IPS DF 4.7 (cell line): ENCODE data around the gene RUFY4.
"Not testable (repeated sequence)": the region's sequence is repeated elsewhere in the genome, so short reads cannot be mapped to it uniquely, and the experiment has no call there.

Experiments used
- DNase-seq: peaks from one replicate; pipeline ENCODE4 v3.0.0-alpha.2; 2013; ENCODE audit warnings: low spot score; ENCODE audit errors: extremely low read depth

RUFY4 gene

DNA sequence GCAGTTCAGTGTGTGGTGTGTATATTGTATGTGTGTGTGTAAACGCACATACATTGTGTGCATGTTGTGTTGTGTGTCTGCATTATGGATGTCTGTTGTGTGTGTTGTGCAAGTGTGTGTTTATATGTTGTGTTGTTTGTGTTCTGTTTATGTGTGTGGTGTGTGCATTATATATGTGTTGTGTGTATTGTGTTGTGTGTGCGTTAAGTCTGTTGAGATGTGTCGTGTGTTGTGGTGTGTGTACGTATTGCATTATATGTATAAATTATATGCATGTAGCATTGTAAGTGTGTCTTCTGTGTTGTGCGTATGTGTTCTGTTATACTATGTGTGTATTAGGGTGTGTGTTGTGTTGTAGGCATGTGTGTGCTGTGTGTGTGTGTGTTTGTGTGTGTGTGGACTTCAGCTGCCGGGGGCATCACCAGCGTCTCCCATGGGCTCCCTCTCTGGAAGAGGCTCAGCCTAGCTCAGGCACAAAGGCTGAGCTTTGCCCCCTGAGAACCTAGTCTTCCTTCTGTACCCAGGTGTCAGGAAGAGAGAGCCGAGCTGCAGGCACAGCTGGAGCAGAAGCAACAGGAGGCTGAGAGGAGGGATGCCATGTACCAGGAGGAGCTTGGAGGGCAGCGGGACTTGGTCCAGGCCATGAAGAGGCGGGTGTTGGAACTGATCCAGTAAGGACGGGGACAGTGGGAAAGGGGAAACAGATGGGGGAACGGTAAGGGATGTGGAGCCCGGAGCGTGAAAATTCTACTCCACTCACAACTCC is 13.7 kb downstream of the RUFY4 start:
- DNase-seq, result no peak

DNA sequence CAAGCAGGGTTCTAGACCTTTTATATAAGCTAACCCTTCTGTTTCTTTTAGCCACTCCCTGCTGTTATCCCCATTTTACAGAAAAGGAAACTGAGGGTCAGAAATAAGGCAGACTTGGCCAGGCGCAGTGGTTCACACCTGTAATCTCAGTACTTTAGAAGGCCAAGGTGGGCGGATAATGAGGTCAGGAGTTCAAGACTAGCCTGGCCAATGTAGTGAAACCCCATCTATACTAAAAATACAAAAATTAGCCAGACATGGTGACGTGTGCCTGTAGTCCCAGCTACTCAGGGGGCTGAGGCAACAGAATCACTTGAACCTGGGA is 14.3 kb downstream of the RUFY4 start:
- no peak for DNase-seq

DNA sequence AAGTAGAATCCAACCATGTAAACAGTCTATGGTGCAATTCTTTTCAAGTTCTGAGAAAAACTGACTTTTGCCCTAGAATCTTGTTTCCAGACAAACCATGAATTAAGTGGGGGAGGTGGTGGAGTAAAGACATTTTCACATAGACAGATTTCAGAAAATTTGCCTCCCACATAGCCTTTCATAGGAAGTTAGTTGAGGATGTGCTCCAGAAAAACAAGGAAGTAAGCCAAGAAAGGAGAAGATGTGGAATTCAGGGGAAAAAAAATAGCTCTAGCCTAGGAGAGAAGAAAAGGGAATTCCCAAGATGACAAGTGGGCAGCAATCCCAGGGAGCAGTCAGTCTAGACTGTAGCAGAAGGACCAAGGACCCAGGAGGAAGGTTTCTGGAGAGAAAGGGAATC is 17.4 kb downstream of the RUFY4 start:
- no peak for DNase-seq

DNA sequence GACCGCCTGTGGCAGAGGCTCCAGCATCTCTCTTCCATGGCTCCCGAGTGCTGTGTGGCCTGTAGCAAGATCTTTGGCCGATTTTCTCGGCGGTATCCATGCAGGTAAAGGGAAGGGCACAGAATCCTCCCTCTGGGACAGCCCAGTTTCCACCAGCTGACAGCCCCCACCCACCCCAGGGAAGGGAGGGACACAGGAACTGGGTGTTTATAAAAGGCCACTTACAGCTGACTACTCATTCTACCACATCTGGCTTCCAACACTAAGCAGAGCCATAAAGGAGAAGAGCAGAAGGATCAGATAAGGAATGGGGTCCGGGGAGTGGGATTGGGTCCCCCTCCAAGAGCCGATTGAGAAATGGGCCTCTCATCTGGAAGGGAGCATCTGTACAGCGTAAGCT is 20.2 kb downstream of the RUFY4 start:
- DNase-seq, result no peak

DNA sequence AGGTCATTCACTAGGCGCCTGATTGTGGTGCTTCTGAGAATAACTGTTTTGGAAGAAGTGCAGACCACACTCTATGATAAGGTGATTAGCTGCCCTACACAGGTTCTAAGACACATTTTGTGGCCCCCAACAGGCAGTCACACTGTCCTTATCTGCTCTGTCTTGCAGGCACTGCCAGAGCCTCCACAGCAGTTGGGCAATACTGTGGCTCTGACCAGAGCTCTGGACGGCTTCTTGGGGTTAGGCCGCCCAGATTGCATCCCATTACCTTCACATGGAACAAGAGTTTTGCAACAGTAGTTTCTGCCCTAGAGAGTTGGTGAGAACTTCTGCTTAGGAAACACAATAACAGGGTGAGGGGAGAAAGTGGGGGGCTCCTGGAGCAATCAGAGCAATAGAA is 22.7 kb downstream of the RUFY4 start:
- no peak for DNase-seq

DNA sequence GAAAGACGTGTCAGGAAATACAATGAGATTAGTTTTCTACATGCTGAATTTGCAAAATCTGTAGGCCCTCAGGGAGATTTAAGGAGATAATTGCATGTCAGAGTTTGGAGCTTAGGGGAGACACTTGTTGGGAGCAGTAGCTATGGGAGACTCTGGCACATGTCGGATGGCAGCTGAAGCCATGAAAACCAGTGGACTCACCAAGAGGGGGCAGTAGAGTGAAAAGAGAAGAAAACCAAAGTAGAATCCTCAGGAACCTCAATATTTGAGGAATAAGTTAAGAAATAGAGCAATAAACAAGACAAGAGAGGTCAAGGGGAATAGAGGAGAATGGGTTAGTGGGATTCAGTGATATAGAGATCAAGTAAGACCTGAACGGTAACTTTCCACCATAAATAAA is 24.8 kb downstream of the RUFY4 start:
- DNase-seq, result no peak

DNA sequence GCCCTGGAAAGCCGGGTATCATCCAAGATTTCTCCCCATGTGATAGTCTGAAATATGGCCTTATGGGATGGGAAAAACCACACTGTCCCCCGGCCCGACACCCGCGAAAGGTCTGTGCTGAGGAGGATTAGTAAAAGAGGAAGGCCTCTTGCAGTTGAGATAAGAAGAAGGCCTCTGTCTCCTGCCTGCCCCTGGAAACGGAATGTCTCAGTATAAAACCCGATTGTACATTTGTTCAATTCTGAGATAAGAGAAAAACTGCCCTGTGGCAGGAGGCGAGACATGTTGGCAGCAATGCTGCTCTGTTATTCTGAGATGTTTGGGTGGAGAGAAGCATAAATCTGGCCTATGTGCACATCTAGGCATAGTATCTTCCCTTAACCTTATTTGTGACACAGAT is 26.8 kb downstream of the RUFY4 start:
- DNase-seq, result no peak

DNA sequence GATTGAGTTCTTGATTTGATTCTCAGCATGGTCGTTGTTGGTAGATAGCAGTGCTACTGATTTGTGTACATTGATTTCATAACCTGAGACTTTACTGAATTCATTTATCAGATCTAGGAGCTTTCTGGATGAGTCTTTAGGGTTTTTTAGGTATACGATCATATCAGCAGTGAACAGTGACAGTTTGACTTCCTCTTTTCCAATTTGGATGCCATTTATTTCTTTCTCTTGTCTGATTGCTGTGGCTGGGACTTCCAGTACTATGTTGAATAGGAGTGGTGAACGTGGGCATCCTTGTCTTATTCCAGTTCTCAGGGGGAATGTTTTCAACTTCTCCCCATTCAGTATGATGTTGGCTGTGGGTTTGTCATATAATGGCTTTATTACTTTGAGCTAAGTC is 28.9 kb downstream of the RUFY4 start:
- DNase-seq, result no peak

DNA sequence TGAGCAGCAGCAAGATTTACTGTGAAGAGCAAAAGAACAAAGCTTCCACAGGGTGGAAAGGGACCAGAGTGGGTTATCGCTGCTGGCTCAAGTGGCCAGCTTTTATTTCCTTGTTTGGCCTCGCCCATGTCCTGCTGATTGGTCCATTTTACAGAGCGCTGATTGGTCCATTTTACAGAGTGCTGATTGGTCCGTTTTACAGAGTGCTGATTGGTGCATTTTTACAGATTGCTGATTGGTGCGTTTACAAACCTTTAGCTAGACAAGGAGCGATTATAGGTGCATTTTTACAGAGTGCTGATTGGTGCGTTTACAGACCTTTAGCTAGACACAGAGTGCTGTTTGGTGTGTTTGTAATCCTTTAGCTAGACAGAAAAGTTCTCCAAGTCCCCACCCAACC is 39.8 kb downstream of the RUFY4 start:
- not testable (repeated sequence) for DNase-seq

DNA sequence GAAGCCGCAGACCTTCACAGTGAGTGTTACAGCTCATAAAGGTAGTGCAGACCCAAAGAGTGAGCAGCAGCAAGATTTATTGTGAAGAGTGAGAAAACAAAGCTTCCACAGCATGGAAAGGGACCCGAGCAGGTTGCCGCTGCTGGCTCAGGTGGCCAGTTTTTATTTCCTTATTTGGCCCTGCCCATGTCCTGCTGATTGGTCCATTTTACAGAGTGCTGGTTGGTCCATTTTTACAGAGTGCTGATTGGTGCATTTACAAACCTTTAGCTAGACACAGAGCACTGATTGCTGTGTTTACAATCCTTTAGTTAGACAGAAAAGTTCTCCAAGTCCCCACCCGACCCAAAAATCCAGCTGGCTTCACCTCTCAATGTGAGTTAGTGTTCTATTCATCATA is 52.7 kb downstream of the RUFY4 start:
- DNase-seq, result not testable (repeated sequence)

DNA sequence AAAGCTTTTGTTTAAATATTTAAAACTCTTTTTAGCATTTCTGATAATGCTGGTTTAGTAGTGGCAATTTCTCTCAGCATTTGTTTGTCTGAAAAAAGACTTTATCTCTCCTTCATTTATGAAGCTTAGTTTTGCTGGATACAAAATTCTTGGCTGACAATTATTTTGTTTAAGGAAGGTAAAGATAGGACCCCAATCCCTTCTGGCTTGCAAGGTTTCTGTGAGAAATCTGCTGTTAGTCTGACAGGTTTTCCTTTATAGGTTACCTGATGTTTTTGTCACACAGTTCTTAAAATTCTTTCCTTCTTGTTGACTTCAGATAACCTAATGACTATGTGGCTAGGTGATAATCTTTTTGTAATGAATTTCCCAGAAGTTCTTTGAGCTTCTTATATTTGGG is 53.2 kb downstream of the RUFY4 start:
- DNase-seq, result not testable (repeated sequence)

DNA sequence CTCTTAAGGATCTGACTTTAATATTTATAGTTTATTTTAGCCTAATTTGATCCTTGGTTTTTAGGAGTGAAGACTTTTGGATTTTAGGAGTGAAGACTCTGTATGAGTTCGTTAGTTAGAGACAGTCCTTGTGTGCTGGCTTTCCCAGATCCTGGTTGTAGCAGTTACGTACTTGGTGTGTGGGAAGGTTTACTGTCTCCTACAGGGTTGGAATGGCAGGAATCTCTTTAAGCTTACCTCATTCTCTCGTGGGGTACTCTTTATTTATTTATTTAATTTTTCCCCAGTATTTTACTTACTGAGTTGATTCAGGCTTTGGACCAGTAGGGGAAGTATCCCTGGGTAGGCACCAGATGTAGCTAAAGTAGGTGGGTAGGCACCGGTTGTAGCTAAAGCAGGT is 54.9 kb downstream of the RUFY4 start:
- DNase-seq, result no peak

DNA sequence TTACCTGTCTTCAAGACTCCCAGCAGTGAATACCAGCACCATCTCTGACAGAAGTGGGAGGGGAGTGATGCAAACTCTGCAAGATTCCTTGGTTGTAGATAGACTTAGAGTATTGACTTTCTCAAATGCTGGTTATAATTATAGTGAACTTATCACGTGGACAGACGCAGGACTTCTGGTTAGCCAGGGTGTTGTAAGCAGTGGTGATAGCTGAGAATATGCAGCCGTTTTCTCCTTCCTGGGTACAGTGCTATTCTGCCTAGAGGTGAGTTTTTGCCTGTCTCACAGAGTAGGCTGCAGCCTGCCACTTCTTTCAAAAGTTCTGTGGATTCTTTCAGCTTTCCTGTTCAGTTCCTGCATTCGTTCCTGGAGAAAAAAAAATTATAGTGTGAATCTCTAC is 56.0 kb downstream of the RUFY4 start:
- no peak for DNase-seq

DNA sequence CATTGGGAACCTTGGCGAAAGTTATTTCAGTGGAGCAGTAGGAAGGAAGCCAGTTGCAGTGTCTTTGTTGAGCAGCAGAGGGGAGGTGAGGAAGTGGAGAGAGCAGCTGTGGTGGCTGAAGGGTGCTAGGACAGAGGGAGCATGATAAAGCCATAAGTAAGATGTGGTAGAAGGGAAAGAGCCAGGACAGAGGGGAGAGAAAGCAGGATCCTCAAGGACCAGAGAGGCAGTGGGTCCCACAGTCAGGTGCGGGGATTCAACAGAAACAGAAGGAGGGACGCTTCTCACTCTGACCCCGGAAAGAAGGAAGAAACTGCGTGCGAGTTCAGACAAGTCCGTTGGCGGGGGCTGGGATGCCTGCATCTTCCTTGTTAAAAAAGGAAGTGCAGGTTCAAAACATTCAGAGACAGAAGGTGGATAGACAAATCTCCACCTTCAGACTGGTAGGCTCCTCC is 56.6 kb downstream of the RUFY4 start, which contains the start of gene CXCR2:
Gene CXCR2 (plus strand): TSS at position 403 of the 455 bp plus-strand sequence. CDS start 8,774 bp downstream, outside the sequence.
- no peak for DNase-seq

DNA sequence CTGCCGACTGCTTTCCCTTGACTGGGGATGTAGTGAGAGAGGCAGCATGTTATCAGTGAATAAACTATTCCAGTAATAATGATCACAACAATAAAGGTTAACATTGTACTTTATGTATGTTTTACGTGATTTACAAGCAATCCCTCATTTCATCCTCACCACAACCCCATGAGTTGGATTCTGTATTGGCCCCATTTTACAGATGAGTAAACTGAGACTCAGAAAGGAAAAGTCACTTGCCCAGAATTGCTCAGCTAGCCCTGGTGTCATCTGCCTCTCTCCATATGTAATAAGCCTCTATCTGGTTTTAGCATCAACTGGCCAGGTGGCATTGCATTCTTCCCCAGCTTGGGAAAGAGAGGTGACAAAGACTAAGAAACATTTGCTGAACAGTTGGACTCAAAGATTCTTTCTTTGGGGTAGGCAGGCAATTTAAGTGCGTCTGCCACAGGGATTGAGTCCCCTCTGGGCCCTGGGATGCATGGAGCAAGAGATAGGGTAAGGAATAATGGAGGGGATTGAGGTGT is 58.9 kb downstream of the RUFY4 start:
- no peak for DNase-seq

DNA sequence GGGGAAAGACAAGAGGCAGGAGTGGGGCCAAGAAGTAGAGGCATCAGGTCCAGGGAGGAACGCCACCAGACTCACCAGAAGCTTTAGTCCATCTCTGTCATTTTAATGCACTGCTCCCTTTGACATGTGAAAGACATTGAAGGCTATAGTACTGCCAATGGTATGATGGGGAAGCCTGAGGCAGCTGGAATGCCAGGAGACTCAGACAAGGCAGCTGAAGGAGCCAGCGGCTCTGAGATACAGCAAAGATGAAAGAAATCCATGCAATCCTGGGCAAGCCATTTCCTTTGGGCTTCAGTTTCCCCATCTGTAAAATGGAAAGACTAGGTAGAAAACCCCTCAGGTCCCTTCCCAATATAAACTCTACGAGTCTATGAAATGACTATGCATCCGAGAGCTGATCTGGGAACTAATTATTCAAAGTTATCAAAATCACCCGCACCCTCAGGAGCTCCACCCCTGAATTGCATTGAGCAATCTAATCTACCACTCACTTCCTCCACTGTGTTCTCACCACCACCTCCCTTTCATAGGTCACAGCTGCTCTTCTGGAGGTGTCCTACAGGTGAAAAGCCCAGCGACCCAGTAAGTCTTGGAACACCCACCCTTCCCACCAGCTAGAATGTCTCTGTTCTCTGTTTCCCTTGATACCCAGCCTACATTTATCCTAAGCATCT is 59.9 kb downstream of the RUFY4 start:
- DNase-seq, result no peak

DNA sequence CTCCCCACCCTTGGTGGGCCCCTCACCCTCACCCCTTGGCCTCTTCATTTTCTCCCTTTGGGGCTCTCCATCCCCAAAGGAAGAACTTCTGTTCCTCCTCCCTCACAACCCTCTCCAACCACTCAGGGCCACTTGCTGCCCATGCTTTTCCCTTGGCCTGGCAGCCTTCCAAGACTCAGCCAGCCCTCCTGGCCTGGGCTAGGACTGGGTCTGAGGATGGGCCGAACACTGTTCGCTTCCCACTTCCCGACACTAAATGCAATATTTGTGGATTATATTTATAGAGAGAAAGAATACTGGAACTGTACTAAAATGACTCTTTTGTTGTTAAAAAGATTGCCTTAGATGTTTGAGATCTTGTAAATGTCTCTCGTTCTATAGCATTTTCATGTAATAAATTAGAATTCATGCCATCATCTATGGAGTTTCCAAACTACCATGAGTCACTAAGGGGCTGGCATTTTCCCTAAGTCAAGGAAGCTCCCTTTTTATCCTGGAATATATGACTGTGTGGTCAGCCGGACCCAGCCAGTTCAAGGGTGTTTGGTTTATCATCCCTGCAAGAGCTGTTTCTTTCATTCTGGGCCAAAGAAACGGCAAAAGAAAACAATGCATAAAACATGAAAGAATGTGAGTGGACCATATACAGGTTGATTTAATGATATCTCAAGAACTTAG is 60.5 kb downstream of the RUFY4 start:
- no peak for DNase-seq

DNA sequence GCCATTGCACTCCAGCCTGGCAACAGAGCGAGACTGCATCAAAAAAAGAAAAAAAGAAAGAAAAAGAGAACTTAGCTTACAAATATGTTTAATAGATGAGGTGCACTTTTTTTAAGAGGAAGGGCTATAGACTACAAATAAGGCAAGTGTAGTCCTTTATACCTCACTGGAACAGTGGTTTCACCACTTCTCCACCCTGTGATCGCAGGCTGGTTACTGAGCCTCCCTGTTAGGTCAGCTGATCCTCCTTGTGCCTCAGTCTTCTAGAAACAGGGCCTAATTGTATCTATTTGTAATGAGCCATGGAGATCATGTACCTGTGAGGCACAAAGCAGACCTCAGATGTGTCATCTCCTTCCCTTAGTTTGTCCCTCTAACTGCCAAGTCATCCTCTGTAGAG is 61.3 kb downstream of the RUFY4 start:
- DNase-seq, result no peak

DNA sequence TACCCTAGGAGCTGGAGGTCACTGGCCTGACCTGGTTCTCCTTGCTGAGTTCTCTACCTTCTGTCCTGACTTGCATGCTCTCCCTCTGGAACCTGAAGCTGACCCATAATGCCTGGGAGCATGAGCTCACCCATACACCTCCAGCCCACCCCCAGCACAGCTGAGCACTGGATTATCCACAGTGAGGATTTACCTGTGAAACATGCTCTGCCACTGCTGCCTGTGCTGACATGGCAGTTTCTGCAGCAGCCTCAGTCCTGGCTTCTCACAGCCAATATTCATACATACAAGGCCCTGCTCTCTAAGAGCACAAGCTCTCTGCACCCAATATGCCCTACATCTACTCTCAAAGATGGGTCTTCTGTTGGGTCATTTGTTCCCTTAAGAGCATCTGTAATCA is 61.8 kb downstream of the RUFY4 start:
- no peak for DNase-seq

DNA sequence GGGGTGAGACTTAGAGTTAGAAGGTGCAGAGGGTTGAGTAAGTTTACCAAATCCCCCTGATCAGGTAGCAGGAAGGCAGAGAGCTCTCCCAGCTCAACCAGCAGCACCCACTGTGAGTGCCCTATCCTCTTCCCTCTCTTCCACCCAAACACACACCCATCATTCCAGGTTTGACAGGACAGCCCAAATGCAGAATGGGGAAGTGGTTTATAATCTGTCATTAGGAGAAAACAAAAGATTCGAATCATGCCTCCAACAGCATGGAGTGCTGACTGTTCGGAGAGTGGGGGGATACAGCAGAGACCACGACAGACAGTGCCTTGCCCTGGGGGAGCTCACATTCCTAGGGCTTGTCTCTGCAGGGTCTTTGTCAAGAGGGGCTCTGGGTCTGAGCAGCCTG is 68.5 kb downstream of the RUFY4 start:
- DNase-seq, result no peak

DNA sequence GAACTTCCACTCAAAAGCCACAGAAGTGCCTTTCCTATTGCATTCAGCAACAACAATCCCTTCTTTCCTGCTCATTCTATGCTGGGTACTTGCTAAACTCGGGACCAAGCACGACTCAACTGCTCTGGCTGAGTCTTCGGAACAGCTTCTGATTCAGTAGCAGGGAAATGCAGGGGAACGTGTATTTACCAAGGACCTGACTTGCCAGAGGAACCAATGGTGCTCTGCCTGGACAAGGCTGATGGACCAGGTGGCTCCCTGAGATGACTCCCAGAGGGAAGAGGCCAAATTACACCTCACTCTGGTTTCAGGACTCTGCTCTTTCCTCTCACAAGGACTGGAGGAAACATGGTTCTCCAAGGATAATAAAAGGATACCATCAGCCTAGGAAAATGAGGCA is 69.0 kb downstream of the RUFY4 start:
- no peak for DNase-seq
